Activated T-cell treated with anti-CD3 and anti-CD28 coated beads for 24 hours (primary cell): Measurements from ENCODE around the gene DNAH17.

Source experiments
- DNase-seq: peaks from one replicate; pipeline ENCODE4 v3.0.0-alpha.2; 2020; ENCODE audit warnings: low read depth

The DNAH17 gene

DNA sequence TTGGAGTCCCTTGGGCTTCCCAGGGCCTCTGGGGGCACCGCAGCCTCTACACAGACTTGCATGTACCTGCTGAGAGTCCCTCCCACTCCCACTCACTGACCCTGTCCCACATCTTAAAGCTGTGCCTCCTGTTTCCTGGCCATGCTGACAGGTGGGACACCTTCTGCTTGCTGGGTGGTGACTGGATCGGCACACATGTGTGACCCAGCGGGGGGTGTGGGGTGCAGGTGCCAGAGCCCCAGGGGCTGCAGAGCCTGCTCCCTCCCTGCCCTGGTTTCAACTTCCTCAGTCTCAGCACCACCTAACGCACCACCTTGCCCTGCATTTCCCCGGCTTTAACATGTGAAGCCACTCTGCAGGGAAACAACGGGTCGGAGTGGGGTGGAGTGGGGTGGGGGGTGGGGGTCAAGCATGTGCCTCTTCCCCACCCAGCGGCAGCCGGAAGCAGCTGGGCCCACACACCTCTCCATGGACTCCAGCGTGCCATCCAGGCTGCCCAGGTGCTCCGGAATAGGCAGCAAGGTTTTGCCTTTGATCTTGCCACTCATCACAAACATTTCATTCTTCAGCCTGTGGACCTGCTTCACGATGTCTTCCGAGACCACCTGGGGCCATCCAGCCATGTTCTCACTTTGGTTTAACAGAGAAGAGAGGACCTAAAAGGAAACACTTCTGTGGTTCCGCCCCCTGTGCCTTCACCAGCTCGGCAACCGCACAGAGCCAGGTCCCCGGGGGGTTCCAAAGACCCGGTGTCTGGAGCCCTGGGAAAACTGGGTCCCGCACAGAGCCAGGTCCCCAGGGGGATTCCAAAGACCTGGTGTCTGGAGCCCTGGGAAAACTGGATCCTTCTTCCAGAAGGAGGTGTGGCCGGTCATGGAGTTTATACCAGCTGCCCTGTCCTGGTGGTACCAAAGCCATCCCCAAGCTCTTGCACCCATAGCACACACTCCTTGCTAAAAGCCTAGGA is 4.7 kb downstream of the DNAH17 start:
- no peak for DNase-seq

- DNase-seq, result no peak
These were observed 5.9 kb downstream of the DNAH17 start for GRCh38 chr17:78571329-78571728.

GRCh38 chr17:78568494-78569115 is 8.6 kb downstream of the DNAH17 start:
- no peak for DNase-seq

GRCh38 chr17:78567991-78568390 is 9.2 kb downstream of the DNAH17 start:
- DNase-seq, result no peak

DNA sequence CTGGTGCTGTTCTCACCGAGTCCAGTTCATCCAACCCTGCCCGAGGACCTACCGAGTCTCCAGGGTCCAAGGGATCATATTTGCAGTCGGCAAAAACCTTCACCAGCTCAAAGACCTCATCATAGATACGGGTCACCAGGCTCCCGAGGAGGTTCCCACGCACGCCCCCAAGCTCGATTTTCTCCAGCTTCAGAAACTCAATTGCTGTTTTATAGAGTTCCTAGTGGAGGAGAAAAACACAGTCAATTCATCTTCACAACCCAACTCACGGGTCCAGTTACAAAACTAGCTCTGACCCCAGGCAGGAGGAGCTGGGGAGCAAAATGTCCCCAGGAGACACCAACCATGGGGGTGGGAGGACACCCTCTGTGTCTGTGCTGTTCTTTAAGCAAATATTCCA is 10.2 kb downstream of the DNAH17 start:
- no peak for DNase-seq

DNA sequence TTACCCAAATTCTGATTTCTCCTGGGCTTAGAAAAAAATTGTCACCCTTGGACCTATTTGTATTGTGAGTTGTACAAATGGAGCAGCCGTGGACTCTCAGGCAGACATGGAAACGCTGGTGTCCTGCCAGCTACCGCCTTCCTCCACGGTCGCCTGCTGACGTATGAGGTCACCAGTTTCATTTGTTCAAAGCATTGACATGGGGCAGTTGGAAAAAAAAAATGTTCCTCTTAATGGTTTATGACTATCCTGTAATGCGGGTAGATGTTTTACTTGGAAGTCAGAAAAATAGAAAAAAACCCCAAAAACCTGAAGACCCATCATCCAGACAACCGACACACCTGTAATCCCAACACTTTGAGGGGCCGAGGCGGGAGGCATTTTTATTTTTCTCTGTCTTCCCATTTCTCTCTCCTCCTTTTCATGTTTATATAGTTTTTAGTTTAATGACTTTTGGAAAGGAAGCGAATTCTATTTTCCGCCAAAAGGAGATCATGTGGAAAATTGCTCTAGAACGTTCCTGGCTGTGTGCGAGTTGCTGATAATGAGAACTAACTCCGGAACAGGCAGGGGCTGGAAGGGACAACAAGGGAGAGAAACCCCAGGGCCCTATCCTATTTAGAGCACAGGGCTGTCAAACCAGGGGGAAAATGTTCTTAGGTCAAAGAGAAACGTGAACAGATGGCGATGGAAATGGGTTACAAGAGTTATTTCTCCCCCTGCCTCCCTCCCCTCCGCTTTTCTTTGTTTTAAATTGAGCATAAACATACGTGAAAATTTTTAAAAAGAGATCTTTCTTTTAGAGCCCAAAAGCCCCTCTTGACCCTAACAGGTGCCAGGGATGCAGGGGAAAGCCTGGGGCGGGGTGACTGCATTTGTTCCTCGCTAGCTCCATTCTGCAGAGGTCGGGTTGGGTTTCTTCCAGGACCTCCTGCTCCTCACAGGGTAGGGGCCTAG is 13.7 kb downstream of the DNAH17 start:
- DNase-seq, result no peak

DNA sequence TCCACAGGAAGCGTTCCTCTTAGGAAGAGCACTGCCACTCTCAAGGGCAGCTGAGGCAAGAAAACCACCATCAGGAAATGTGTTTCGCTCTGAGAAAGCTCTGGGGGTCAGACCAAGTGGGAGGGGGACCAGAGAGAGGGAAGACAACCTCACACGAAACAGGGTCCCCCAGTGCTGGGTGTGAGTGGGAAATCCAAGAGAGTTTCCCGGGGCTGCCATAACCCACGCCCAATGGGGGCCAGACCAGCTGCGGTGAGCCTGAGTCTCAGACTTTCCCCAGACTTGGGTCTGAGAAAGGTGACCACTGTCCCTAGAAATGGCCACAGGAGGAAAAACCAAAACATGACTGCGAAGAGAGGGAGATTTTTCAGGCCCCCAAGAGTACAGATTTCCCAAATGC is 14.5 kb downstream of the DNAH17 start:
- DNase-seq, result no peak

DNA sequence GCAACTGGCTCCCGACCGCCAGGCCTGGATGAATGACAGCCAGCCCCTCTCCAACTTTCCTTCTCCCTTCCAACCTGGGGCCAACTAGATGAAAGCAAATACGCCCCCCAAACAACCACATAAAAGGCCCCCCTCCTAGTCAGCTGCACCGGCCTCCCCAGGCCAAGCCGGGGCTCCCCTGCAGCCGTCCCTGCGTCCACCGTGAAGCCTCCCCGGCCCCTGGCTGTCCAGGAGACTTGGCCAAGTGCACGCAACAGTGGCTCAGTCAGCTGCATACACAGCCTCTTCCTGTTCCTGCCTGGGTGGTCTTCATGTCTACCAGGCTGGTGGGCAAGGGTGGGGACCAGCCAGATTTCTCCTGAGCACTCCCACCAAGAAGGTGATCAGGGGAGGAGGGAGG is 16.0 kb downstream of the DNAH17 start:
- no peak for DNase-seq

DNA sequence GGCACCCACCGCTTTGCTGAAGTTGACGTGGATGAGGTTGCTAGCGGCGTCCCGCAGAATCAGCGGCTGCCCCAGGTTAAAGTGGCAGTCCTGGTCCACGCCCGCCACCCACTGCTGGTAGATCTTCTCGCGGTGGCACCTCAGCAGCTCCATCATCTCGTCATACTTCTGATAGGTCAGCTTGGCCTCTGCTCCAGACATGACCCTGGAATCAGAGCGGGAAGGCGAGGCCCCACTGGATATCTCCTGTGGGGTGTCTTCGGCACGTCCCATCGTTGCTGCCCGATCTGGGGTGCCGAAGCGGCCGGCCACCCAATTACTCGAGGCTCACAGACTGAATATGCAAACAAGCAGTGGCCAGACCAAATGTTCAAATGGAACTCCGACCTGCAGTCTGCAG is 16.5 kb downstream of the DNAH17 start:
- no peak for DNase-seq

DNA sequence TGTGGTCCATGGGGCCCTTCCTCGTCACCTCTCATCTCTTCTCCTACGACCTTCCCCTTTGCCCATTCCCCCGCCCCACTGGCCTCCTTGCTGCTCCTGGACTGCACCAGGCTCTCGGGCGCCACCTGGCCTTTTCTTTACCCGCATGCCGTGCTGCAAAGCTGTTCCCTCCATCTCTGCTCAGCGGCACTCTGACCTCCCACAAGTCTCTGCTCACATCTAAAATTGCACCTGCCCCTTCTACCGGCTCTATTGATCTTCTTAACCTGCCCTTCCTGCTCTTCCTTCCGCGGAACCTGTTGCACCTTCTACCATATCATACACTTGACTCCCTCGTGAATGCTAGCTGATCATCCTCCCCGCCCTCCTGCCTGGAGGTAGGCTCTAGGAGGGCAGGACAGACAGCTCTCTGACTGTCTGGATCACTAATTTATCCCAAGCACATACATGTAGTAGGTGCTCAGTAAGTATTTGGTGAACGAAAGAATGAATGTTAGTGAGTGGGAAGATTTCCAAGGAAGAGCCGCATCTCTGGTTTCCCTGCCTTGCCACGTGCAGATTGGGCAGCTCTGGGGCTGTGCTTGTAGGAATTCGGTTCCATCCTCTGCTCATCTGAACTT is 17.3 kb downstream of the DNAH17 start:
- no peak for DNase-seq

GRCh38 chr17:78558989-78559388 is 18.2 kb downstream of the DNAH17 start:
- no peak for DNase-seq

GRCh38 chr17:78558181-78558850 is 18.9 kb downstream of the DNAH17 start:
- no peak for DNase-seq

GRCh38 chr17:78557598-78558039 is 19.6 kb downstream of the DNAH17 start:
- DNase-seq, result no peak

- DNase-seq, result no peak
These were observed 20.4 kb downstream of the DNAH17 start for GRCh38 chr17:78556812-78557211.

DNA sequence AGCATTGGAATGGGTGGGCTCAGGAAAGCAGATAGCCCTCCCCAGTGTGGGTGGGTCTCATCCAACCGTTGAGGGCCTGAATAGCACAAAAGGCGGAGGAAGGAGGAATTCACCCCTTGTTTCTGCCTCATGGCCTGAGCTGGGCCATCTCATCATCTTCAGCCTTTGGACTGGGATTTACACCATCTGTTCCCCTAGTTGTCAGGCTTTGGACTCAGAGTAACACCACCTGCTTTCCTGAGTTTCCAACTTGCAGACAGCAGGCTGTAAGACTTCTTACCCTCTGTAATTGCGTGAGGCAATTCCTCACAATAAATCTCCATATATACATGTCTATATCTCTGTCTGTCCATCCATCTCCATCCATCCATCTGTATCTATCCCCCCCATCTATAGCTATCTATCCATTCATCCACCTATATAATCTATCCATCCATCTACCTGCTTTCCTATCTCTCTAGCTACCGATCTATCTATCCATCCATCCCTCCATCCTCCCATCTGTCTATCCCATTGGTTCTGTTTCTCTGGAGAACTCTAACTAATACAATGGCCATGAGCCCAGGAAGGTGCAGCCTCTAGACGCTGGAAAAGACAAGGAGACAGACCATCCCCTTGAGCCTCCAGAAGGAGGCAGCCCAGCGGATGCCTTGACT is 21.3 kb downstream of the DNAH17 start:
- no peak for DNase-seq

DNA sequence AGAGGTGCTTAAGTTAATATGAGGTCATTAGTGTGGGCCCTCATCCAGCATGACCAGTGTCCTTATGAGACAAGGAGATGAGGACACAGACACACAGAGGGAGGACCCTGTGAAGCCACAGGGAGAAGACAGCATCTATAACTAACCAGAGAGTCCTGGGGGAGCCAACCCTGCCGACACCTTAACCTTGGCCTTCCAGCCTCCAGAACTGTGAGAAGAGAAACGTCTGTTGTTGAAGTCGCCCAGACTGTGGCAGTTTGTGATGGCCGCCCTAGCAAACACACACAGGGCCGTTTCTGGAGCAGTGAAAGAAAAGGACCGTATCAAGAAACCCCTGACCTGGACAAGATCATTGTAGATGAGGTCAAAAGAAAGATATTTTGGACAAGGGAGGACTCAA is 26.7 kb downstream of the DNAH17 start:
- DNase-seq, result no peak

GRCh38 chr17:78548725-78549124 is 28.5 kb downstream of the DNAH17 start:
- no peak for DNase-seq

GRCh38 chr17:78547035-78547434 is 30.2 kb downstream of the DNAH17 start:
- DNase-seq, result no peak

DNA sequence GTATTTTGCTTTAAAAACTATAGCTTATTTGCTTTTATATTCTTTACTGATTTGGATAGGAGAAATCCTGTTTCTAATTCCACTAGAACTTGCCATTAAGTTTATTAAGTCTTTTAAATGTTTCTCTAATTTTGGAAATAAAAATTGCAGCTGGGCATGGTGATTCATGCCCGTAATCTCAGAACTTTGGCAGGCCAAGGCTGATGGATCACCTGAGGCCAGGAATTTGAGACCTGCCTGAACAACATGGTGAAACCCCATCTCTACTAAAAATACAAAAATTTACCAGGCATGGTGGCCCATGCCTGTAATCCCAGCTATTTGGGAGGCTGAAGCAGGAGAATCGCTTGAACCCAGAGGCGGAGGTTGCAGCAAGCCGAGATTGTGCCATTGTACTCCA is 30.7 kb downstream of the DNAH17 start:
- no peak for DNase-seq

DNA sequence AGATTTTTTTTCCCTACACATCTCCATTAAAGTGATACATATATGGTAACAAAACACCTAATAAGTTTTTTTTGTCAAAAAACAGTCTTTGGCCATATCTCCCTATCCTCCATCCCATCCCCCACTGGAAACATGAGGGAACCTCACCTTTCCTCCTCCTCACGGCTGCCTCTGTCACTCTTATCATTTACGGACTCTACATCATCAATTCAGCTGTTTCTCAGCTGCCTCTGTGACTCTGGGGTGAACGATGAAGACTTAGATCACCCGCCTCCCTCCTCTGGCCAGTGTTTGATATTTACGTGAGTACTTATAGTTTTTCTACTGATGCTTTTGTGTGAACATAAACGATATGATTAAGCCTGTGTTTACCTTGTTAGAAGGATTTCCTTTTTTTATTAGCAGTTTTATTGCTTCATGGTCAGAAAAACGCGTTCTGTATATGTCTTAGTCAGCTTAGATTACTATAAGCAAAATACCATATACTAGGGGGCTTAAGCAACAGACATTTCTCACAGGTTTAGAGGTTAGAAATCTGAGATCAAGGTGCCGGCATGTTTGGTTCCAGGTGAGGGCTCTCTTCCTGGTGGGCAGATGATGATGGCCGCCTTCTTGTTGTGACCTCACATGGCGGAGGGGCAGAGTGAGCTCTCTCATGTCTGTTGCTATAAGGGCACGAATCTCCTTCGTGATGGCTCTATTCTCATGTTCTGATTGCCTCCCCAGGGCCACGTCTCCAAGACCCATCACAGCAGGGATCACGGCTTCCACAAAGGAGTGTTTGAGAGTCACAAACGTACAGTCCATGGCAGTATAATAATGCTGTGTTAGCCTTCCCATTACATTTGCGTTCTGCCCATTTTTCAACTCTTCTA is 32.1 kb downstream of the DNAH17 start:
- no peak for DNase-seq
